ENCODE measurements around the gene DCP1A. TPM values are rescaled to one million over a fixed set of nuclear protein-coding genes. Genes with fewer than 3 reads are reported as not detected.

The DCP1A gene
- total and polyA plus RNA-seq, 9 of the 15 experiments (the other 6 are each of a cell fraction or from before 2014, with no cell fraction given): 6.6 to 33.7 (median 13.3) TPM

DNA sequence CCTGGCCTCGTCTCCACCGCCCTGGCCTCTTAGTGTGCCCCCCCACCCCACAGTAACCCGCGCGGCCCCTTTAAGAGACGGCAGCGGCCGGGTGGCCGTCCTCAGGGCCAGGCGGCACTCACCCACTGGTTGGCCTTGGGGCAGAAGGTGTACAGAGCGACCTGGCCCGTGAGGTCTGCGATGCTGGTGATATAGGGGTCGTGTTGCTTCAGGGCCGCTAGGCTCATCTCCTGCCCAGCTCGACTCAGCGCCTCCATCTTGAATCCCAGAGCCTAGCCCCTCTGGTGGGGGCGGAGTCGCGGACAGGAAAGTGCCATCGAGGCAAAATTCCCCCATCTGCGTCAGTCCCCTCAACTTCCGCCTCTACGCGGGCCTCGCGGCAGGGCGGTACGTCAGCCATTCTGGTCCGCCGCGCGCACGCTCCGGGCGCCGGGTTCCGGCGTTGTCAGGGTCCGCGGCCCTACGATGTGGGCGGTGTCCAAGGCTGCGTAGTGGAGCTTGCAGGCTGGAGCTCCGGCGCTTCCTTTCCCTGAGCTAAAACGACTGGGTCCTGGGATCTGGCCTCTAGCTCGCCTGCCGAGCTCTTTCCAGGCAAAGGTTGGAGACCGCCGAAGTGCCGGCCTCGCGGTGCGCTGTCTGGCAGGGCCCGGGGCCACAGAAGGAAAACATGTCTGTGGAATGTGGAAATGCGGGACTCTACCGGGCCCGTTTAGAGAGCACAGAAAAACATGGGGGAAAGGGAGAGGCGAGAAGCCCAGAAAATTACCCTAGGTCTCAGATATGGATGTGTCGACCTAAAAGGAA, at the start of gene DCP1A (continued):
- TF ChIP-seq, protein P1, sequence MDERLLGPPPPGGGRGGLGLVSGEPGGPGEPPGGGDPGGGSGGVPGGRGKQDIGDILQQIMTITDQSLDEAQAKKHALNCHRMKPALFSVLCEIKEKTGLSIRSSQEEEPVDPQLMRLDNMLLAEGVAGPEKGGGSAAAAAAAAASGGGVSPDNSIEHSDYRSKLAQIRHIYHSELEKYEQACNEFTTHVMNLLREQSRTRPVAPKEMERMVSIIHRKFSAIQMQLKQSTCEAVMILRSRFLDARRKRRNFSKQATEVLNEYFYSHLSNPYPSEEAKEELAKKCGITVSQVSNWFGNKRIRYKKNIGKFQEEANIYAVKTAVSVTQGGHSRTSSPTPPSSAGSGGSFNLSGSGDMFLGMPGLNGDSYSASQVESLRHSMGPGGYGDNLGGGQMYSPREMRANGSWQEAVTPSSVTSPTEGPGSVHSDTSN (CRISPR knock-in tag; IDR thresholded peaks at IDR 0.05; ENCODE audit: low read depth): no peak
- TF ChIP-seq, protein P1 (tag; conservative IDR thresholded peaks at IDR 0.05; ENCODE audit: low read depth): no peak
- TF ChIP-seq, protein P2, sequence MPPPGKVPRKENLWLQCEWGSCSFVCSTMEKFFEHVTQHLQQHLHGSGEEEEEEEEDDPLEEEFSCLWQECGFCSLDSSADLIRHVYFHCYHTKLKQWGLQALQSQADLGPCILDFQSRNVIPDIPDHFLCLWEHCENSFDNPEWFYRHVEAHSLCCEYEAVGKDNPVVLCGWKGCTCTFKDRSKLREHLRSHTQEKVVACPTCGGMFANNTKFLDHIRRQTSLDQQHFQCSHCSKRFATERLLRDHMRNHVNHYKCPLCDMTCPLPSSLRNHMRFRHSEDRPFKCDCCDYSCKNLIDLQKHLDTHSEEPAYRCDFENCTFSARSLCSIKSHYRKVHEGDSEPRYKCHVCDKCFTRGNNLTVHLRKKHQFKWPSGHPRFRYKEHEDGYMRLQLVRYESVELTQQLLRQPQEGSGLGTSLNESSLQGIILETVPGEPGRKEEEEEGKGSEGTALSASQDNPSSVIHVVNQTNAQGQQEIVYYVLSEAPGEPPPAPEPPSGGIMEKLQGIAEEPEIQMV (tag; conservative IDR thresholded peaks at IDR 0.05; ENCODE audit: low read depth): no peak
- TF ChIP-seq CBX8 (IDR thresholded peaks at IDR 0.05; ENCODE audit: borderline replicate concordance, extremely low read depth, low read depth, low read length, poor library complexity, severe bottlenecking): no peak
- TF ChIP-seq C11orf30 (IDR thresholded peaks at IDR 0.05; ENCODE audit: low read depth): peak; percentile 98
- TF ChIP-seq, protein P3, sequence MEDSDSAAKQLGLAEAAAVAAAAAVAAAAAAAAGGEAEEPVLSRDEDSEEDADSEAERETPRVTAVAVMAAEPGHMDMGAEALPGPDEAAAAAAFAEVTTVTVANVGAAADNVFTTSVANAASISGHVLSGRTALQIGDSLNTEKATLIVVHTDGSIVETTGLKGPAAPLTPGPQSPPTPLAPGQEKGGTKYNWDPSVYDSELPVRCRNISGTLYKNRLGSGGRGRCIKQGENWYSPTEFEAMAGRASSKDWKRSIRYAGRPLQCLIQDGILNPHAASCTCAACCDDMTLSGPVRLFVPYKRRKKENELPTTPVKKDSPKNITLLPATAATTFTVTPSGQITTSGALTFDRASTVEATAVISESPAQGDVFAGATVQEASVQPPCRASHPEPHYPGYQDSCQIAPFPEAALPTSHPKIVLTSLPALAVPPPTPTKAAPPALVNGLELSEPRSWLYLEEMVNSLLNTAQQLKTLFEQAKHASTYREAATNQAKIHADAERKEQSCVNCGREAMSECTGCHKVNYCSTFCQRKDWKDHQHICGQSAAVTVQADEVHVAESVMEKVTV (CRISPR knock-in tag; IDR thresholded peaks at IDR 0.05): no peak
- no peak for TF ChIP-seq SMAD2 (IDR thresholded peaks at IDR 0.05; ENCODE audit: low read depth, low read length)
- TF ChIP-seq, protein P4, sequence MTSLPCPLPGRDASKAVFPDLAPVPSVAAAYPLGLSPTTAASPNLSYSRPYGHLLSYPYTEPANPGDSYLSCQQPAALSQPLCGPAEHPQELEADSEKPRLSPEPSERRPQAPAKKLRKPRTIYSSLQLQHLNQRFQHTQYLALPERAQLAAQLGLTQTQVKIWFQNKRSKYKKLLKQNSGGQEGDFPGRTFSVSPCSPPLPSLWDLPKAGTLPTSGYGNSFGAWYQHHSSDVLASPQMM (CRISPR knock-in tag; IDR thresholded peaks at IDR 0.05): no peak
- TF ChIP-seq, protein P5, sequence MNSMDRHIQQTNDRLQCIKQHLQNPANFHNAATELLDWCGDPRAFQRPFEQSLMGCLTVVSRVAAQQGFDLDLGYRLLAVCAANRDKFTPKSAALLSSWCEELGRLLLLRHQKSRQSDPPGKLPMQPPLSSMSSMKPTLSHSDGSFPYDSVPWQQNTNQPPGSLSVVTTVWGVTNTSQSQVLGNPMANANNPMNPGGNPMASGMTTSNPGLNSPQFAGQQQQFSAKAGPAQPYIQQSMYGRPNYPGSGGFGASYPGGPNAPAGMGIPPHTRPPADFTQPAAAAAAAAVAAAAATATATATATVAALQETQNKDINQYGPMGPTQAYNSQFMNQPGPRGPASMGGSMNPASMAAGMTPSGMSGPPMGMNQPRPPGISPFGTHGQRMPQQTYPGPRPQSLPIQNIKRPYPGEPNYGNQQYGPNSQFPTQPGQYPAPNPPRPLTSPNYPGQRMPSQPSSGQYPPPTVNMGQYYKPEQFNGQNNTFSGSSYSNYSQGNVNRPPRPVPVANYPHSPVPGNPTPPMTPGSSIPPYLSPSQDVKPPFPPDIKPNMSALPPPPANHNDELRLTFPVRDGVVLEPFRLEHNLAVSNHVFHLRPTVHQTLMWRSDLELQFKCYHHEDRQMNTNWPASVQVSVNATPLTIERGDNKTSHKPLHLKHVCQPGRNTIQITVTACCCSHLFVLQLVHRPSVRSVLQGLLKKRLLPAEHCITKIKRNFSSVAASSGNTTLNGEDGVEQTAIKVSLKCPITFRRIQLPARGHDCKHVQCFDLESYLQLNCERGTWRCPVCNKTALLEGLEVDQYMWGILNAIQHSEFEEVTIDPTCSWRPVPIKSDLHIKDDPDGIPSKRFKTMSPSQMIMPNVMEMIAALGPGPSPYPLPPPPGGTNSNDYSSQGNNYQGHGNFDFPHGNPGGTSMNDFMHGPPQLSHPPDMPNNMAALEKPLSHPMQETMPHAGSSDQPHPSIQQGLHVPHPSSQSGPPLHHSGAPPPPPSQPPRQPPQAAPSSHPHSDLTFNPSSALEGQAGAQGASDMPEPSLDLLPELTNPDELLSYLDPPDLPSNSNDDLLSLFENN (IDR thresholded peaks at IDR 0.05; ENCODE audit: low read depth in 2 of 2, low read length in 2 of 2): peak in 1 of 2 experiments; percentile 40; a peak in 1 of 4 replicates
- TF ChIP-seq SMARCA5 (IDR thresholded peaks at IDR 0.05): no peak
- no peak for TF ChIP-seq NCOA4 (IDR thresholded peaks at IDR 0.05; ENCODE audit: partially characterized antibody)
- TF ChIP-seq, protein P6, sequence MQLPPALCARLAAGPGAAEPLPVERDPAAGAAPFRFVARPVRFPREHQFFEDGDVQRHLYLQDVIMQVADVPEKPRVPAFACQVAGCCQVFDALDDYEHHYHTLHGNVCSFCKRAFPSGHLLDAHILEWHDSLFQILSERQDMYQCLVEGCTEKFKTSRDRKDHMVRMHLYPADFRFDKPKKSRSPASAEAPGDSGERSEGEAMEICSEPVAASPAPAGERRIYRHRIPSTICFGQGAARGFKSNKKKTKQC (CRISPR knock-in tag; IDR thresholded peaks at IDR 0.05): peak; percentile 82; the same call in 1 of the 2 replicates
- no peak for TF ChIP-seq SP2 (IDR thresholded peaks at IDR 0.05; ENCODE audit: extremely low read depth, low read depth, low read length, poor library complexity, severe bottlenecking)

Measured in K562 (cell line).